ENCODE measurements around the gene TLR6. TPM values are rescaled to one million over a fixed set of nuclear protein-coding genes. Genes with fewer than 3 reads are reported as not detected.

TLR6 gene
- total and polyA plus RNA-seq, 2 donors (not counting 1 experiment from before 2014, with no cell fraction given) = 10.0 to 60.6 TPM

DNA sequence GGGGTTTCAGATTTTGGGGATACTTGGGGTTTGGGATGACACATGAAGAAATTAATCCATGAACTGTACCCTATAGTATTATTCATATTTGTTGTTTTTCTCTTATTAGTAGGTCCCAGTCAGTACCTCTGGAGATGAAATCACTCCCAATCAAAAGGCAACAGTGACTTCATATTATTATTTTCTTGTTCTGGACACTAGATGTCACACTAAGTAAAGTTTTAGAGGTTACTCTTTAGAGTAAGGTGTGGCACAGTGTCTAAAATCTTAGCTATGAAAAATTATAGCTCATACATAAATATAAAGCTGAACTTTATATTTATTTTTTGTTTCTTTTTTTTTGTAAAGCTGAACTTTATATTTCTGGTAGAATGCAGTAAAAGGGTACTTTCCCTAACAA is 46.1 kb upstream of the TLR6 start:
- no peak overlapping the region for H3K4me3 Mint-ChIP-seq
- CTCF ChIA-PET = interaction anchor here (0.5 to 9.3 kb wide), 78 partner anchors 9 to 747 kb away, joined by 3 to 258 read pairs (median 4); partner anchors contain the start of genes LIAS, RPL9, TLR10 and WDR19
- H3K4me1 Mint-ChIP-seq = peaks cover 6% of the 10 kb centered on the region
- Histone ChIP-seq H3K27me3 (replicated peaks in 1 of 4; ENCODE audit: control extremely low read depth in 1 of 4, control insufficient read depth in 3 of 4, insufficient read depth in 4 of 4, low read length in 3 of 4) (no peaks in the 10 kb centered on the region), H4K20me1 (ENCODE audit: control insufficient read depth, insufficient read depth, low read length, poor library complexity, severe bottlenecking) (no peaks in the 10 kb centered on the region), H3K36me3 (replicated peaks in 1 of 2; ENCODE audit: control extremely low read depth in 1 of 2, control insufficient read depth in 1 of 2, extremely low read depth in 1 of 2, insufficient read depth in 2 of 2, low read length in 1 of 2) (no peaks in the 10 kb centered on the region), H3K79me2 (ENCODE audit: control insufficient read depth, insufficient read depth, low read length) (no peaks in the 10 kb centered on the region), H3K4me2 (replicated peaks; ENCODE audit: low read depth, low read length, poor library complexity, severe bottlenecking) (no peak overlapping the region), H3K9ac (ENCODE audit: low read length) (no peak overlapping the region), H3K4me3 (ENCODE audit: control extremely low read depth in 1 of 5, extremely low read depth in 1 of 5, insufficient read depth in 1 of 5, low read depth in 2 of 5, low read length in 4 of 5) (no peak overlapping the region), H3K9me3 (ENCODE audit: control extremely low read depth in 1 of 3, control insufficient read depth in 2 of 3, insufficient read depth in 1 of 3, low read length in 2 of 3) (no peaks in the 10 kb centered on the region), H2AFZ (ENCODE audit: insufficient read depth, low read depth, low read length, poor library complexity, severe bottlenecking) (no peak overlapping the region), H3K27ac (ENCODE audit: low read length in 2 of 2) (no peak overlapping the region), H3K4me1 (ENCODE audit: control insufficient read depth in 2 of 2, insufficient read depth in 2 of 2, low read length in 2 of 2) (no peaks in the 10 kb centered on the region)
- POLR2A ChIA-PET = interaction anchor here (0.6 kb wide), 1 partner anchor 125 kb away, joined by 3 read pairs; no protein-coding TSS in a partner anchor
- peak; percentile 73 for ATAC-seq (ENCODE audit: low read depth)
- no peaks in the 10 kb centered on the region for H3K9me3 Mint-ChIP-seq (ENCODE audit: insufficient read depth)
- DNase-seq = peak; percentile 67
- no peaks in the 10 kb centered on the region for H3K27me3 Mint-ChIP-seq
- intact Hi-C loops (cut with micrococcal nuclease) = loop anchor here (1.0 to 10.0 kb wide), 6 partner anchors 142 to 725 kb away; partner anchors contain the start of genes LIAS, RPL9 and WDR19
- TF ChIP-seq, protein P1, sequence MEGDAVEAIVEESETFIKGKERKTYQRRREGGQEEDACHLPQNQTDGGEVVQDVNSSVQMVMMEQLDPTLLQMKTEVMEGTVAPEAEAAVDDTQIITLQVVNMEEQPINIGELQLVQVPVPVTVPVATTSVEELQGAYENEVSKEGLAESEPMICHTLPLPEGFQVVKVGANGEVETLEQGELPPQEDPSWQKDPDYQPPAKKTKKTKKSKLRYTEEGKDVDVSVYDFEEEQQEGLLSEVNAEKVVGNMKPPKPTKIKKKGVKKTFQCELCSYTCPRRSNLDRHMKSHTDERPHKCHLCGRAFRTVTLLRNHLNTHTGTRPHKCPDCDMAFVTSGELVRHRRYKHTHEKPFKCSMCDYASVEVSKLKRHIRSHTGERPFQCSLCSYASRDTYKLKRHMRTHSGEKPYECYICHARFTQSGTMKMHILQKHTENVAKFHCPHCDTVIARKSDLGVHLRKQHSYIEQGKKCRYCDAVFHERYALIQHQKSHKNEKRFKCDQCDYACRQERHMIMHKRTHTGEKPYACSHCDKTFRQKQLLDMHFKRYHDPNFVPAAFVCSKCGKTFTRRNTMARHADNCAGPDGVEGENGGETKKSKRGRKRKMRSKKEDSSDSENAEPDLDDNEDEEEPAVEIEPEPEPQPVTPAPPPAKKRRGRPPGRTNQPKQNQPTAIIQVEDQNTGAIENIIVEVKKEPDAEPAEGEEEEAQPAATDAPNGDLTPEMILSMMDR (IDR thresholded peaks at IDR 0.05) = peak; percentile 73
- no peak for TF ChIP-seq EZH2 (IDR thresholded peaks at IDR 0.05; ENCODE audit: borderline replicate concordance, insufficient read depth, low read depth, low read length, poor library complexity, severe bottlenecking)
- H3K27ac Mint-ChIP-seq = no peak overlapping the region

- ATAC-seq (ENCODE audit: low read depth) = no peak
- no peak overlapping the region for H3K4me3 Mint-ChIP-seq
Measured at GRCh38 chr4:38902221-38902620, 45.6 kb upstream of the TLR6 start.

More at GRCh38 chr4:38902221-38902620, 45.6 kb upstream of the TLR6 start:
- ChIA-PET POLR2A (interaction anchor here (0.6 kb wide), 1 partner anchor 125 kb away, joined by 3 read pairs; no protein-coding TSS in a partner anchor), CTCF (interaction anchor here (0.6 to 9.3 kb wide), 53 partner anchors 10 to 722 kb away, joined by 3 to 258 read pairs (median 5); partner anchors contain the start of genes LIAS, RPL9, TLR10 and WDR19)
- no peaks in the 10 kb centered on the region for H3K9me3 ChIP-seq (ENCODE audit: control extremely low read depth in 1 of 3, control insufficient read depth in 2 of 3, insufficient read depth in 1 of 3, low read length in 2 of 3)
- TF ChIP-seq, protein P1 (IDR thresholded peaks at IDR 0.05) = no peak
- TF ChIP-seq EZH2 (IDR thresholded peaks at IDR 0.05; ENCODE audit: borderline replicate concordance, insufficient read depth, low read depth, low read length, poor library complexity, severe bottlenecking) = no peak
- Mint-ChIP-seq H3K27me3 (no peaks in the 10 kb centered on the region), H3K4me1 (peaks cover 6% of the 10 kb centered on the region), H3K9me3 (ENCODE audit: insufficient read depth) (no peaks in the 10 kb centered on the region), H3K27ac (no peak overlapping the region)
- no peaks in the 10 kb centered on the region for H3K4me1 ChIP-seq (ENCODE audit: control insufficient read depth in 2 of 2, insufficient read depth in 2 of 2, low read length in 2 of 2)
- WGBS (ENCODE audit: insufficient coverage) = 80% methylated on average over 1 of the region's 5 CpGs
- no peaks in the 10 kb centered on the region for H4K20me1 ChIP-seq (ENCODE audit: control insufficient read depth, insufficient read depth, low read length, poor library complexity, severe bottlenecking)
- no peak overlapping the region for H3K4me2 ChIP-seq (replicated peaks; ENCODE audit: low read depth, low read length, poor library complexity, severe bottlenecking)
- intact Hi-C loops (cut with micrococcal nuclease) = loop anchor here (1.0 to 10.0 kb wide), 6 partner anchors 141 to 725 kb away; partner anchors contain the start of genes LIAS, RPL9 and WDR19
- no peak overlapping the region for H3K27ac ChIP-seq (ENCODE audit: low read length in 2 of 2)
- H3K27me3 ChIP-seq (replicated peaks in 1 of 4; ENCODE audit: control extremely low read depth in 1 of 4, control insufficient read depth in 3 of 4, insufficient read depth in 4 of 4, low read length in 3 of 4) = no peaks in the 10 kb centered on the region
- H3K4me3 ChIP-seq (ENCODE audit: control extremely low read depth in 1 of 5, extremely low read depth in 1 of 5, insufficient read depth in 1 of 5, low read depth in 2 of 5, low read length in 4 of 5) = no peak overlapping the region
- no peak overlapping the region for H3K9ac ChIP-seq (ENCODE audit: low read length)
- no peaks in the 10 kb centered on the region for H3K79me2 ChIP-seq (ENCODE audit: control insufficient read depth, insufficient read depth, low read length)
- no peak for DNase-seq
- H2AFZ ChIP-seq (ENCODE audit: insufficient read depth, low read depth, low read length, poor library complexity, severe bottlenecking) = no peak overlapping the region
- no peaks in the 10 kb centered on the region for H3K36me3 ChIP-seq (replicated peaks in 1 of 2; ENCODE audit: control extremely low read depth in 1 of 2, control insufficient read depth in 1 of 2, extremely low read depth in 1 of 2, insufficient read depth in 2 of 2, low read length in 1 of 2)
